Endothelial cell of umbilical vein (primary cell): ENCODE results near the gene METRN. TPM values are rescaled to one million over a fixed set of nuclear protein-coding genes. Genes with fewer than 3 reads are reported as not detected.
"Not testable (repeated sequence)": the region's sequence is repeated elsewhere in the genome, so short reads cannot be mapped to it uniquely, and the experiment has no call there.

Experiments
- BruUV-seq: library from RNA; stranded (reverse); fragments of 400-500 nt; replicated peaks from 2 replicates; lab custom pipeline; 2021; lab: Mats Ljungman, UMichigan
- CTCF ChIA-PET: fragments of 300-600, 350-600 bp; sonication (Branson Sonifier 250); formaldehyde crosslinking; loops from one replicate; lab custom pipeline; 2021; ENCODE audit warnings: antibody characterized with exemption, inconsistent platforms; lab: Charles Lee
- POLR2A ChIA-PET: fragments of 300-600, 350-600 bp; sonication (Branson Sonifier 250); formaldehyde crosslinking; loops from one replicate; lab custom pipeline; 2021; ENCODE audit warnings: antibody characterized with exemption, inconsistent platforms; lab: Charles Lee
- DNase-seq: peaks from one replicate; pipeline ENCODE4 v3.0.0-alpha.2; 2011; ENCODE audit warnings: low read depth, low spot score
- FAIRE-seq: peaks from 2 replicates; lab custom pipeline; 2011; peaks lifted over from hg19 to GRCh38; lab: Jason Lieb, UNC
- H2AFZ ChIP-seq: 2 replicates; pipeline ENCODE4 v1.6.0; 2012; ENCODE audit warnings: low read depth, low read length, control low read depth, inconsistent platforms
- H3K27ac ChIP-seq: 2 replicates; pipeline ENCODE4 v1.5.1; 2011; ENCODE audit warnings: low read depth, mild to moderate bottlenecking, control low read depth, low read length, moderate library complexity; ENCODE audit not compliant: insufficient read depth
- H3K27me3 ChIP-seq, 2 experiments: 2 replicates each; pipeline versions ENCODE4 v1.6.0 to v1.6.1; 2011; ENCODE audit warnings: low read length in 2 of 2, mixed read lengths in 1 of 2; ENCODE audit not compliant: control insufficient read depth in 2 of 2, insufficient read depth in 2 of 2
- H3K36me3 ChIP-seq, 2 experiments: 2 replicates in 1 of 2; 3 replicates in 1 of 2; pipeline ENCODE4 v1.5.1; 2011; ENCODE audit warnings: low read length in 2 of 2, mild to moderate bottlenecking in 1 of 2, moderate library complexity in 1 of 2; ENCODE audit not compliant: control insufficient read depth in 2 of 2, insufficient read depth in 2 of 2; ENCODE audit errors: extremely low read depth in 1 of 2
- H3K4me1 ChIP-seq: 3 replicates; pipeline ENCODE4 v1.5.1; 2011; ENCODE audit warnings: mild to moderate bottlenecking, low read length; ENCODE audit not compliant: control insufficient read depth, insufficient read depth; ENCODE audit errors: extremely low read depth
- H3K4me2 ChIP-seq: 2 replicates; pipeline ENCODE4 v1.6.1; 2011; ENCODE audit warnings: low read length, control low read depth, mixed read lengths; ENCODE audit not compliant: insufficient read depth
- H3K4me3 ChIP-seq, 3 experiments: fragments of 200-600 bp in 1 of 3; sonication (generic), shearing (Covaris generic) in 1 of 3; replicated peaks in 1 of 3; 2 replicates each; pipeline ENCODE4 v1.5.1; 2011 to 2016; ENCODE audit warnings: control low read depth in 3 of 3, low read length in 3 of 3, mild to moderate bottlenecking in 2 of 3, inconsistent platforms in 1 of 3, low read depth in 1 of 3, moderate library complexity in 1 of 3; ENCODE audit not compliant: insufficient read depth in 1 of 3
- H3K79me2 ChIP-seq: 2 replicates; pipeline ENCODE4 v1.6.0; 2012; ENCODE audit warnings: low read length, inconsistent platforms; ENCODE audit not compliant: control insufficient read depth, insufficient read depth
- H3K9ac ChIP-seq: replicated peaks from 2 replicates; pipeline ENCODE3; 2011; ENCODE audit warnings: low read length, control low read depth; ENCODE audit not compliant: insufficient read depth; ENCODE audit errors: extremely low read depth
- H3K9me1 ChIP-seq: replicated peaks from 3 replicates; pipeline ENCODE4 v1.6.0; 2011; ENCODE audit warnings: mild to moderate bottlenecking, low read length; ENCODE audit not compliant: control insufficient read depth, insufficient read depth; ENCODE audit errors: extremely low read depth
- H3K9me3 ChIP-seq: replicated peaks from 2 replicates; pipeline ENCODE4 v1.5.1; 2012; ENCODE audit warnings: low read length, inconsistent platforms; ENCODE audit not compliant: control insufficient read depth, insufficient read depth
- H4K20me1 ChIP-seq: replicated peaks from 2 replicates; pipeline ENCODE3; 2011; ENCODE audit warnings: mild to moderate bottlenecking, low read length; ENCODE audit not compliant: control insufficient read depth, insufficient read depth; ENCODE audit errors: extremely low read depth
- POLR2A ChIP-seq: IDR thresholded peaks from 2 replicates; pipeline ENCODE4 v1.6.1; 2012; ENCODE audit warnings: low read depth, mild to moderate bottlenecking, control low read depth, low read length
- POLR2AphosphoS5 ChIP-seq: IDR thresholded peaks from 2 replicates; pipeline ENCODE4 v1.6.1; 2012; ENCODE audit warnings: low read depth, mild to moderate bottlenecking, control low read depth, low read length, moderate library complexity; ENCODE audit not compliant: insufficient read depth
- dilution Hi-C: fragments of 300-500 bp; cut with MboI; formaldehyde crosslinking; loops from one replicate; pipeline ENCODE4 v1.15.0; 2019; ENCODE audit warnings: low sequenced_read_pairs; ENCODE audit not compliant: extremely low pct_ligation_motif_present
- intact Hi-C: fragments of 100-400 bp; cut with micrococcal nuclease; formaldehyde crosslinking; loops from one replicate; pipeline ENCODE4 v1.10.0; 2022
- polyA plus RNA-seq, 4 experiments: library from polyadenylated mRNA; depleted of rRNA in 3 of 4; stranded (reverse) in 3 of 4; unstranded in 1 of 4; fragments of >200 nt; gene quantifications; 2 replicates each; pipeline versions ENCODE4 v1.2.1 to v1.2.3, GENCODE V29; 2011 to 2012; ENCODE audit warnings: missing spikeins in 1 of 4
- total RNA-seq: library from RNA; stranded (reverse); gene quantifications from 2 replicates; pipeline ENCODE4 v1.2.3, GENCODE V29; 2021

Gene METRN
- total and polyA plus RNA-seq, 2 donors (not counting 3 experiments of a cell fraction or from before 2014, with no cell fraction given): 10.0 to 16.1 TPM

DNA sequence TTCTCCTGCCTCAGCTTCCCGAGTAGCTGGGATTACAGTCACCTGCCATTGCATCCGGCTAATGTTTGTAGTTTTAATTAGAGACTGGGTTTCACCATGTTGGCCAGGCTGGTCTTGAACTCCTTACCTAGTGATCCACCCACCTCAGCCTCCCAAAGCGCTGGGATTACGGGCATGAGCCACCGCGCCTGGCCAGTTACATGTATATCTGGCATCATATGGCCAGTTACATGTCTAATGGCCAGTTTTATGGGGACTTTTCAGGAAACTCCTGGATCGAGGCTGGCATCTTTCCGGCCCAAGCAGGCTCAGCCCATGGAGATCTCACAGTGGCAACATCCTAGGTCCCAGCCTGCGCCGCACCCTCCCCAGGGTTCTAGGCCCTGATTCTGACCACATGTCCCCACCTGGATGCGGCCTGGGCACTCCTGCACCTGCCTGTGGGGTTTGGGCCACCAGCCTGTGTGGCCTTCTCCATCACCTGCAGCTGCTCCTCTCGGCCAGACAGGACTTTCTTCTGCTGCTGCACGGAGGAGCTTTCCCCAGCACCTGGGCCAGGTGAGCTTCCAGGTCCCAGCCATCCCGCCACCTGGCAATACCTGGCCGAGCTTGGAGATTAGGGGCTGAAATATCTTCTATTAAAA, 27.2 kb downstream of the METRN start:
- POLR2A ChIA-PET: no interaction called here
- H3K27me3 ChIP-seq: no peaks in the 10 kb centered on the region
- intact Hi-C loops: loop anchor here (1.0 to 5.0 kb wide), 2 partner anchors 30 to 45 kb away; partner anchors contain the start of genes CHTF18 and RPUSD1
- TF ChIP-seq POLR2A (no peak), POLR2AphosphoS5 (no peak)
- H4K20me1 ChIP-seq: no peaks in the 10 kb centered on the region
- H3K9me3 ChIP-seq: no peaks in the 10 kb centered on the region
- H3K4me1 ChIP-seq: peaks cover 10% of the 10 kb centered on the region
- no peaks in the 10 kb centered on the region for H3K9me1 ChIP-seq
- H3K79me2 ChIP-seq: peaks cover 6% of the 10 kb centered on the region
- no peak overlapping the region for H3K27ac ChIP-seq
- H3K36me3 ChIP-seq: peaks cover under 1 to 8% of the 10 kb centered on the region in 2 experiments
- FAIRE-seq: no peak
- no peak for DNase-seq
- no peak overlapping the region for H2AFZ ChIP-seq
- BruUV-seq: no TSS peak
- CTCF ChIA-PET: interaction anchor here (1.7 kb wide), 1 partner anchor 30 kb away, joined by 5 read pairs; no protein-coding TSS in a partner anchor
- H3K4me3 ChIP-seq: no peak overlapping the region
- dilution Hi-C loops: no loop called here
- H3K9ac ChIP-seq: no peak overlapping the region
- no peak overlapping the region for H3K4me2 ChIP-seq

DNA sequence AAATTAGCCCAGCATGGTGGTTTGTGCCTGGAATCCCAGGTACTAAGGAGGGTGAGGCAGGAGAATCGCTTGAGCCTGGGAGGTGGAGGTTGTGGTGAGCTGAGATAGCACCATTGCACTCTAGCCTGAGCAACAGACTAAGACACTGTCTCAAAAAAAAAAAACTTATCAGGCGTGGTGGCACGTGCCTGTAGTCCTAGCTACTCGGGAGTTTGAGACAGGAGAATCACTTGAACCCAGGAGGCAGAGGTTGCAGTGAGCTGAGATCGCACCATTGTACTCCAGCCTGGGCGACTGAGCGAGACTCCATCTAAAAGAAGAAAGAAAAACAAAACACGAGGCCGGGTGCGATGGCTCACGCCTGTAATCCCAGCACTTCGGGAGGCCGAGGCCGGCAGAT, 28.0 kb downstream of the METRN start:
- H3K4me2 ChIP-seq, H3K36me3 ChIP-seq, dilution Hi-C loops, BruUV-seq, POLR2A ChIA-PET, FAIRE-seq, H3K4me3 ChIP-seq, H3K4me1 ChIP-seq, H4K20me1 ChIP-seq, H3K27ac ChIP-seq, H3K9ac ChIP-seq, H3K79me2 ChIP-seq, H3K9me3 ChIP-seq, H3K9me1 ChIP-seq, DNase-seq, H3K27me3 ChIP-seq, H2AFZ ChIP-seq: not testable (repeated sequence)
- CTCF ChIA-PET: interaction anchor here (1.7 kb wide), 2 partner anchors 30 to 42 kb away, joined by 4 to 5 read pairs; no protein-coding TSS in a partner anchor
- intact Hi-C loops: loop anchor here (5.0 kb wide), 1 partner anchor 44 kb away; the partner anchor contains the start of genes CHTF18 and RPUSD1
